ENCODE results near the gene EDAR. TPM values are rescaled to one million over a fixed set of nuclear protein-coding genes. Genes with fewer than 3 reads are reported as not detected.

Gene EDAR
- total and polyA plus RNA-seq, 2 of the 8 experiments (the other 6 are each of a cell fraction or from before 2014, with no cell fraction given), result not detected

- Histone ChIP-seq H2BK5ac (ENCODE audit: low read depth, low read length) (no peak overlapping the region), H3K79me1 (ENCODE audit: low read depth, low read length) (no peaks in the 10 kb centered on the region), H3K4me1 (replicated peaks in 1 of 4; ENCODE audit: control insufficient read depth in 3 of 4, insufficient read depth in 4 of 4, low read length in 3 of 4) (peaks cover 0 to 3% (median 0%) of the 10 kb centered on the region in 4 experiments; a peak in 3 of 7 replicates), H3K4me3 (ENCODE audit: extremely low read depth in 1 of 4, insufficient read depth in 2 of 4, low read depth in 3 of 4, low read length in 4 of 4) (no peak overlapping the region), H3K18ac (ENCODE audit: extremely low read depth, low read length) (no peak overlapping the region), H3K9me3 (ENCODE audit: insufficient read depth in 2 of 2, low read depth in 1 of 2, low read length in 1 of 2) (no peaks in the 10 kb centered on the region), H4K20me1 (replicated peaks in 1 of 2; ENCODE audit: control insufficient read depth in 1 of 2, insufficient read depth in 2 of 2, low read length in 2 of 2) (no peaks in the 10 kb centered on the region), H4K8ac (ENCODE audit: extremely low read depth, insufficient read depth, low read length) (no peak overlapping the region), H3K14ac (ENCODE audit: insufficient read length) (no peak overlapping the region), H3K4me2 (ENCODE audit: insufficient read depth in 1 of 2, low read depth in 2 of 2, low read length in 2 of 2) (no peak overlapping the region), H4K5ac (ENCODE audit: insufficient read length, low read depth, low read length) (no peak overlapping the region), H4K91ac (replicated peaks; ENCODE audit: insufficient read length, low read length) (no peak overlapping the region), H3K79me2 (ENCODE audit: control insufficient read depth in 1 of 2, insufficient read depth in 2 of 2, low read length in 2 of 2) (no peaks in the 10 kb centered on the region), H3K23me2 (ENCODE audit: low read depth, low read length) (no peaks in the 10 kb centered on the region), H3K9ac (replicated peaks in 1 of 4; ENCODE audit: extremely low read depth in 1 of 4, low read depth in 3 of 4, low read length in 3 of 4) (no peak overlapping the region), H3K36me3 (ENCODE audit: control insufficient read depth in 2 of 4, insufficient read depth in 4 of 4, low read length in 3 of 4) (no peaks in the 10 kb centered on the region), H3K4ac (replicated peaks; ENCODE audit: insufficient read length, low read depth, low read length) (no peak overlapping the region), H3K23ac (ENCODE audit: insufficient read length) (no peak overlapping the region), H2BK120ac (replicated peaks; ENCODE audit: low read depth, low read length) (no peak overlapping the region), H2BK15ac (ENCODE audit: low read length) (no peak overlapping the region), H2BK12ac (ENCODE audit: low read depth, low read length) (no peak overlapping the region), H3K27me3 (replicated peaks in 1 of 4; ENCODE audit: control insufficient read depth in 3 of 4, extremely low read depth in 1 of 4, insufficient read depth in 3 of 4, low read length in 3 of 4) (no peaks in the 10 kb centered on the region), H3K27ac (ENCODE audit: low read depth, low read length) (no peak overlapping the region), H2AK5ac (ENCODE audit: low read depth, low read length) (no peak overlapping the region), H3K56ac (replicated peaks; ENCODE audit: insufficient read length, low read depth, low read length) (no peak overlapping the region), H2BK20ac (ENCODE audit: low read length) (no peak overlapping the region), H2AFZ (ENCODE audit: low read length) (no peak overlapping the region)
- ChIA-PET CTCF (ENCODE audit: partially characterized antibody) (interaction anchor here (0.8 to 4.8 kb wide), 4 partner anchors 11 to 35 kb away, joined by 3 to 34 read pairs (median 3); no protein-coding TSS in a partner anchor), POLR2A (ENCODE audit: partially characterized antibody) (no interaction called here)
- TF ChIP-seq SIRT6 (IDR thresholded peaks at IDR 0.05; ENCODE audit: low read length), result no peak
- no peak for TF ChIP-seq NANOG (IDR thresholded peaks at IDR 0.05; ENCODE audit: insufficient read depth, low read depth, low read length, poor library complexity, severe bottlenecking)
- no peak for TF ChIP-seq CEBPB (IDR thresholded peaks at IDR 0.05; ENCODE audit: low read depth, low read length)
- TF ChIP-seq CTBP2 (IDR thresholded peaks at IDR 0.05; ENCODE audit: borderline replicate concordance, insufficient read depth, insufficient read length, low read length), result no peak
- TF ChIP-seq EGR1 (IDR thresholded peaks at IDR 0.05; ENCODE audit: borderline replicate concordance, low read depth, low read length), result no peak
- no peak for TF ChIP-seq TAF7 (optimal IDR thresholded peaks at IDR 0.05; ENCODE audit: borderline replicate concordance, low read depth, low read length)
- TF ChIP-seq RAD21 (IDR thresholded peaks at IDR 0.05 in 1 of 2, conservative IDR thresholded peaks at IDR 0.05 in 1 of 2; ENCODE audit: low read depth in 2 of 2, low read length in 2 of 2), result no peak
- DNase-seq (ENCODE audit: low read depth in 1 of 2, low spot score in 2 of 2) (no peak), FAIRE-seq (no peak)
- WGBS, 2 experiments (ENCODE audit: extremely low coverage in 1 of 2, insufficient coverage in 1 of 2, insufficient read length in 1 of 2, insufficient replicate concordance in 2 of 2, low coverage in 1 of 2, low lambda C conversion rate in 2 of 2, missing lambda C conversion rate in 1 of 2), result 84% methylated on average over 1 of the region's 1 CpG; no CpG with 5 or more reads in 1 of the 2 experiments
These were observed 18.7 kb downstream of the EDAR start for GRCh38 chr2:108970369-108970768.

Data from H1 (cell line).